Tibial artery (tissue), 4 donors: ENCODE results near the gene BLCAP.

ENCODE experiments used
- DNase-seq, 2 donors: peaks; one replicate each; pipeline ENCODE4 v3.0.0-alpha.2; 2019
- H3K27ac ChIP-seq, 2 donors: fragments of 200-600 bp; sonication (generic) in 1 of 2; 1 replicate in 1 of 2; 2 replicates in 1 of 2; pipeline ENCODE4 v1.5.1; 2018 to 2019; ENCODE audit warnings: mild to moderate bottlenecking in 1 of 2
- H3K27me3 ChIP-seq, 2 donors: fragments of 200-600 bp; sonication (generic) in 1 of 2; one replicate each; pipeline versions ENCODE4 v1.5.1 to v1.6.0; 2016 to 2019
- H3K36me3 ChIP-seq, 3 donors: fragments of 200-600 bp; sonication (generic) in 2 of 3; one replicate each; pipeline ENCODE4 v1.5.1; 2016 to 2019; ENCODE audit warnings: mild to moderate bottlenecking in 2 of 3
- H3K4me1 ChIP-seq, 4 donors: fragments of 200-600 bp; sonication (generic) in 2 of 4; 1 replicate in 3 of 4; 2 replicates in 1 of 4; pipeline ENCODE4 v1.5.1; 2016 to 2019
- H3K4me3 ChIP-seq, 2 donors: fragments of 200-600 bp; sonication (generic) in 1 of 2; 1 replicate in 1 of 2; 2 replicates in 1 of 2; pipeline ENCODE4 v1.5.1; 2018 to 2019; ENCODE audit warnings: mild to moderate bottlenecking in 2 of 2
- H3K9me3 ChIP-seq, 3 donors: fragments of 200-600 bp; sonication (generic) in 1 of 3; one replicate each; pipeline ENCODE4 v1.5.1; 2016 to 2019
- CTCF ChIP-seq, 2 experiments: fragments of 200-600 bp in 1 of 2; fragments of 450-650 bp in 1 of 2; IDR thresholded peaks; one replicate each; pipeline ENCODE4 v1.5.1; 2017 to 2019; ENCODE audit warnings: antibody characterized with exemption in 2 of 2, mild to moderate bottlenecking in 1 of 2, moderate library complexity in 1 of 2
- intact Hi-C: fragments of 100-400 bp; cut with DNase I; formaldehyde crosslinking; loops from one replicate; pipeline ENCODE4 v1.15.0; 2023; ENCODE audit warnings: low total_unique reads

BLCAP gene

GRCh38 chr20:37573626-37574198 is 46.0 kb upstream of the BLCAP start:
- peaks cover 0 to 47% of the 10 kb centered on the region in 2 donors for H3K27me3 ChIP-seq
- intact Hi-C loops = no loop called here
- peak in 1 of 2 donors; percentile 32 for DNase-seq

GRCh38 chr20:37571033-37571432 is 43.4 kb upstream of the BLCAP start:
- TF ChIP-seq CTCF (IDR thresholded peaks at IDR 0.05) = no peak
- no peaks in the 10 kb centered on the region for H3K4me1 ChIP-seq
- H3K27ac ChIP-seq = no peak overlapping the region
- intact Hi-C loops = no loop called here
- peaks cover 0 to 59% of the 10 kb centered on the region in 2 donors for H3K27me3 ChIP-seq
- H3K9me3 ChIP-seq = no peaks in the 10 kb centered on the region
- DNase-seq = peak in 1 of 2 donors; percentile 10
- no peak overlapping the region for H3K4me3 ChIP-seq
- no peaks in the 10 kb centered on the region for H3K36me3 ChIP-seq

More at GRCh38 chr20:37573626-37574198, 46.0 kb upstream of the BLCAP start:
- no peak for TF ChIP-seq CTCF (IDR thresholded peaks at IDR 0.05)
- Histone ChIP-seq H3K4me1 (no peaks in the 10 kb centered on the region), H3K4me3 (no peak overlapping the region), H3K27ac (no peak overlapping the region), H3K9me3 (no peaks in the 10 kb centered on the region), H3K36me3 (no peaks in the 10 kb centered on the region)

GRCh38 chr20:37570419-37570818 is 42.7 kb upstream of the BLCAP start:
- no peak for TF ChIP-seq CTCF (IDR thresholded peaks at IDR 0.05)
- intact Hi-C loops = no loop called here
- no peaks in the 10 kb centered on the region for H3K4me1 ChIP-seq
- H3K27ac ChIP-seq = no peak overlapping the region
- H3K9me3 ChIP-seq = no peaks in the 10 kb centered on the region
- H3K36me3 ChIP-seq = no peaks in the 10 kb centered on the region
- no peak overlapping the region for H3K4me3 ChIP-seq
- H3K27me3 ChIP-seq = peaks cover 0 to 65% of the 10 kb centered on the region in 2 donors
- DNase-seq = no peak

- H3K9me3 ChIP-seq = no peaks in the 10 kb centered on the region
- intact Hi-C loops = loop anchor here (5.0 kb wide), 1 partner anchor 424 kb away; no protein-coding TSS in a partner anchor
- DNase-seq = peak in 1 of 2 donors; percentile 17
- peaks cover 0 to 73% of the 10 kb centered on the region in 2 donors for H3K27me3 ChIP-seq
- H3K4me1 ChIP-seq = peaks cover 0 to 7% (median 3%) of the 10 kb centered on the region in 4 donors
- H3K27ac ChIP-seq = no peak overlapping the region
- H3K36me3 ChIP-seq = no peaks in the 10 kb centered on the region
- no peak for TF ChIP-seq CTCF (IDR thresholded peaks at IDR 0.05)
- no peak overlapping the region for H3K4me3 ChIP-seq
These were observed 40.3 kb upstream of the BLCAP start for GRCh38 chr20:37567671-37568588.

- no peak overlapping the region for H3K4me3 ChIP-seq
- no peaks in the 10 kb centered on the region for H3K36me3 ChIP-seq
- peaks cover 0 to 76% of the 10 kb centered on the region in 2 donors for H3K27me3 ChIP-seq
- TF ChIP-seq CTCF (IDR thresholded peaks at IDR 0.05) = no peak
- no peaks in the 10 kb centered on the region for H3K9me3 ChIP-seq
- no peak overlapping the region for H3K27ac ChIP-seq
- intact Hi-C loops = loop anchor here (5.0 kb wide), 1 partner anchor 425 kb away; no protein-coding TSS in a partner anchor
- peaks cover 0 to 7% (median 3%) of the 10 kb centered on the region in 4 donors for H3K4me1 ChIP-seq
- peak in 1 of 2 donors; percentile 35 for DNase-seq
These were observed 39.6 kb upstream of the BLCAP start for GRCh38 chr20:37567331-37567665.
